Fibroblast of mammary gland (primary cell): ENCODE results near the gene IFIT1.
"Not testable (repeated sequence)": the region's sequence is repeated elsewhere in the genome, so short reads cannot be mapped to it uniquely, and the experiment has no call there.

ENCODE experiments used
- DNase-seq: peaks from one replicate; pipeline ENCODE4 v3.0.0-alpha.2; 2010; ENCODE audit warnings: low read depth
- H3K4me3 ChIP-seq: 2 replicates; pipeline ENCODE4 v1.5.1; 2011; ENCODE audit warnings: low read depth, mild to moderate bottlenecking, low read length, moderate library complexity; ENCODE audit not compliant: control insufficient read depth
- TF ChIP-seq, protein P1 (sequence below): conservative IDR thresholded peaks from 2 replicates; pipeline ENCODE4 v1.5.1; 2011; ENCODE audit warnings: low read depth, low read length, inconsistent platforms; ENCODE audit not compliant: control insufficient read depth, insufficient read depth

Gene IFIT1

DNA sequence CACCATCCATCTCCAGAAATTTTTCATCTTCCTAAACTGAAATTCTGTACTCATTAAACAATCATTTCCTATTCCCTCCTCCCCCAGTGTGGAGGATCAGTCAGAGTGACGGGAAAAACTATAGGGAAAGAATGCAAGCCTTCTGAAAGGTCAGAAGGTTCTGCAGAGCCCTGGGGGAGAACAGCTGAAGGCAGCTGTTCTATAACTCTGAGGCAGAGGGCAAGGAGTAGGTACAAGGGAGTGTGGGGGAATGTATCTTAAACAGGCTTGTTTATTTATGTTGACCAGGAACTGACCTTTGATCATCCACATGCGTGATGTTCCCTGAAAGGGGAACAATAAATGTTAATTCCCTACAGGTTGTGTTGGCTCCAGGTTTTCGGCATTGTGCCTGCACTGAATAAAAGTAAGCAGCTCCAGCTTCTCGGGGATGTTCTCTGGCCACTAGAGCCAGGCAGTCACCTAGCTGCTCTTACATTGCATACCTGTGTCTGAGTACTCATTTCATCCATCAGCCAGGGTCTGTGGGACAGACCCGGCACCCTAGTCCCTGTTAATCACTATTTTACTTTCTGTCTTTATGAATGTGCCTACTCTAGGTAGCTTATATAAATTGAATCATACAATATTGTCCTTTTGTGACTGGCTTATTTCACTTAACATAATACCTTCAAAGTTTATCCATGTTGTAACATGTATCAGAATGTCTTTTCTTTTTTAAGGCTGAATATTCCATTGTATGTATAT lies 5.8 kb downstream of the IFIT1 start:
- peak; percentile 11 for DNase-seq
- no peak overlapping the region for H3K4me3 ChIP-seq
- TF ChIP-seq, protein P1, sequence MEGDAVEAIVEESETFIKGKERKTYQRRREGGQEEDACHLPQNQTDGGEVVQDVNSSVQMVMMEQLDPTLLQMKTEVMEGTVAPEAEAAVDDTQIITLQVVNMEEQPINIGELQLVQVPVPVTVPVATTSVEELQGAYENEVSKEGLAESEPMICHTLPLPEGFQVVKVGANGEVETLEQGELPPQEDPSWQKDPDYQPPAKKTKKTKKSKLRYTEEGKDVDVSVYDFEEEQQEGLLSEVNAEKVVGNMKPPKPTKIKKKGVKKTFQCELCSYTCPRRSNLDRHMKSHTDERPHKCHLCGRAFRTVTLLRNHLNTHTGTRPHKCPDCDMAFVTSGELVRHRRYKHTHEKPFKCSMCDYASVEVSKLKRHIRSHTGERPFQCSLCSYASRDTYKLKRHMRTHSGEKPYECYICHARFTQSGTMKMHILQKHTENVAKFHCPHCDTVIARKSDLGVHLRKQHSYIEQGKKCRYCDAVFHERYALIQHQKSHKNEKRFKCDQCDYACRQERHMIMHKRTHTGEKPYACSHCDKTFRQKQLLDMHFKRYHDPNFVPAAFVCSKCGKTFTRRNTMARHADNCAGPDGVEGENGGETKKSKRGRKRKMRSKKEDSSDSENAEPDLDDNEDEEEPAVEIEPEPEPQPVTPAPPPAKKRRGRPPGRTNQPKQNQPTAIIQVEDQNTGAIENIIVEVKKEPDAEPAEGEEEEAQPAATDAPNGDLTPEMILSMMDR = no peak

DNA sequence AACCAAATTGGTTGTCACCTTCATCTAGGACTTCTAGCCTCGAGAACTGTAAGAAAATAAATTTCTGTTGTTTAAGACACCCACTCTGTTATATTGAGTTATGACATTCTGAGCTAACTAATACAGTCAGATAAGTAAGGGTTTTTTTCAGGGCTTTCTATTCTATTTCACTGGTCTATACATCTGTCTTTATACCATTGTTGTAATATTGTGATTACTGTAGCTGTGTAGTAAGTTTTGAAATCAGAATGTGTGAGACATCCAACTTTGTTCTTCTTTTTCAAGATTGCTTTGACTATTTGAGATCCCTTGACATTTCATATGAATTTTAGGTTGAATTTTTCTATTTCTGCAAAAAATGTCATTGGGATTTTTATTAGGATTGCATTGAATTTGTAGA lies 7.5 kb downstream of the IFIT1 start:
- DNase-seq = no peak
- TF ChIP-seq, protein P1 = no peak
- H3K4me3 ChIP-seq = no peak overlapping the region

DNA sequence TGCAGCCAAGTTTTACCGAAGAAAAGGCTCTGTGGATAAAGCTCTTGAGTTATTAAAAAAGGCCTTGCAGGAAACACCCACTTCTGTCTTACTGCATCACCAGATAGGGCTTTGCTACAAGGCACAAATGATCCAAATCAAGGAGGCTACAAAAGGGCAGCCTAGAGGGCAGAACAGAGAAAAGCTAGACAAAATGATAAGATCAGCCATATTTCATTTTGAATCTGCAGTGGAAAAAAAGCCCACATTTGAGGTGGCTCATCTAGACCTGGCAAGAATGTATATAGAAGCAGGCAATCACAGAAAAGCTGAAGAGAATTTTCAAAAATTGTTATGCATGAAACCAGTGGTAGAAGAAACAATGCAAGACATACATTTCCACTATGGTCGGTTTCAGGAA lies 10.6 kb downstream of the IFIT1 start:
- no peak overlapping the region for H3K4me3 ChIP-seq
- TF ChIP-seq, protein P1 = no peak
- no peak for DNase-seq

DNA sequence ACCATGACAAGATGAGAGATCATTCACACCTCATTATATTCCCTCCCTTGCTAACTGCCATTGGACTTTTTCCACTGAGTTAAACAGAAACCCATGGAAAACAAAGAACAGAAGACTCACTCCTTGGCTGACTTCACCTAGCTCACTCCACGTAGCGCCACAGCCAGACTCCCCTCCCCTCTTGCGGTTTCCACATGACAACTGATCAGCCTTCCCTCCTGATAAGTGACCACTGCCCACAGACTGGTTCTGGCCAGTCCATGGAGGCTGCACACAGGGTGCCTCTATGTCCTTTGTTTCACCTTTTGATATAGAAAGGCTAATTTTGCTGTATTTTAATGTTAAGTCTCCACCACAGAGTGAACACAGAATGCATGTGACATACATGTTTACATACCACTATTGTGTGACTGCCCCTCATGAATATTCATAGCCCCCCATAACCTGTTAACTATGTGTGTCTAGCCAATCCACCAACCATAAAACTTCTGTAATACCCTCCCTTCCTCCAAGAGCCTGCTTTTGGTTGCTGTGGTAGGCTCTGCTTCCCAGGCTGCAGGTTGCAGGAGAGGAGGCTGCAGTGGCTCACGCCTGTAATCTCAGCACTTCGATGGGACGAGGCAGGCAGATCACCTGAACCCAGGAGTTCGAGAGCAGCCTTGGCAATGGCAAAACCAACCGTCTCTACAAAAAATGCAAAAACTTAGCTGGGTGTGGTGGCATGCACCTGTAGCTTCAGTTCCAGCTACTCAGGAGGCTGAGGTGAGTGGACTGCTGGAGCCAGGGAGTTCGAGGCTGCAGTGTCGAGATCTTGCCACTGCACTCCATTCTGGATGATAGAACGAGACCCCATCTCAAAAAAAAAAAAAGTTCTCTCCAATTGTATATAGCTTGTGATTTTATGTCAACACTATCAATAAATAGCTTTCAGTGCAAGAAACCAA lies 12.0 kb downstream of the IFIT1 start:
- DNase-seq = no peak
- H3K4me3 ChIP-seq = no peak overlapping the region
- TF ChIP-seq, protein P1 = no peak

DNA sequence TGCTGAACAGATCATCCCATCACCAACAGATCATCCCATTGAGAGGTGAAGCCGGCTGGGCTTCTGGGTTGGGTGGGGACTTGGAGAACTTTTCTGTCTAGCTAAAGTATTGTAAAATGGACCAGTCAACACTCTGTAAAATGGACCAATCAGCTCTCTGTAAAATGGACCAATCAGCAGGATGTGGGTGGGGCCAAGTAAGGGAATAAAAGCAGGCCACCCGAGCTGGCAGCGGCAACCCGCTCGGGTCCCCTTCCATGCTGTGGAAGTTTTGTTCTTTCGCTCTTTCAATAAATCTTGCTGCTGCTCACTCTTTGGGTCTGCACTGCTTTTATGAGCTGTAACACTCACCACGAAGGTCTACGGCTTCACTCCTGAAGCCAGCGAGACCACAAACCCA lies 13.8 kb downstream of the IFIT1 start:
- not testable (repeated sequence) for DNase-seq, H3K4me3 ChIP-seq

DNA sequence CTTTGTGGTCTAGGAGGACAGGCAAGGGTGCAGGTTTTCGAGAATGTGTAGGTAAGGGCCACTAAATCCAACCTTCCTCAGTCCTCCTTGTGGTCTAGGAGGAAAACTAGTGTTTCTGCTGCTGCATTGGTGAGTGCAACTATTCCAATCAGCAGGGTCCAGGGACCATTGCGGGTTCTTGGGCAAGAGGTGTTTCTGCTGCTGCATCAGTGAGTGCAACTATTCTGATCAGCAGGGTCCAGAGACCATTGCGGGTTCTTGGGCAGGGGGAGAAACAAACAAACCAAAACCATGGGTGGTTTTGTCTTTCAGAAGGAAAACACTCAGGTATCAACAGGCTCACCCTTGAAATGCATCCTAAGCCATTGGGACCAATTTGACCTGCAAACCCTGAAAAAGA lies 15.4 kb downstream of the IFIT1 start:
- DNase-seq, H3K4me3 ChIP-seq: not testable (repeated sequence)

DNA sequence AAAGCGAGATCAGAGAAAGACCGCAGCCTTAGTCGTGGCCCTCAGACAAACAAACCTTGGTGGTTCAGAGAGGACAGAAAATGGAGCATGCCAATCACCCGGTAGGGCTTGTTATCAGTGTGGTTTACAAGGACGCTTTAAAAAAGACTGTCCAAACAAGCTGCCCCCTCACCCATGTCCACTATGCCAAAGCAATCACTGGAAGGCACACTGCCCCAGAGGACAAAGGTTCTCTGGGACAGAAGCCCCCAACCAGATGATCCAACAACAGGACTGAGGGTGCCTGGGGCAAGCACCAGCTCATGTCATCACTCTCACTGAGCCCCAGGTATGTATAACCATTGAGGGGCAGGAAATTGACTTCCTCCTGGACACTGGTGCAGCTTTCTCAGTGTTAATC lies 16.9 kb downstream of the IFIT1 start:
- not testable (repeated sequence) for H3K4me3 ChIP-seq, DNase-seq

DNA sequence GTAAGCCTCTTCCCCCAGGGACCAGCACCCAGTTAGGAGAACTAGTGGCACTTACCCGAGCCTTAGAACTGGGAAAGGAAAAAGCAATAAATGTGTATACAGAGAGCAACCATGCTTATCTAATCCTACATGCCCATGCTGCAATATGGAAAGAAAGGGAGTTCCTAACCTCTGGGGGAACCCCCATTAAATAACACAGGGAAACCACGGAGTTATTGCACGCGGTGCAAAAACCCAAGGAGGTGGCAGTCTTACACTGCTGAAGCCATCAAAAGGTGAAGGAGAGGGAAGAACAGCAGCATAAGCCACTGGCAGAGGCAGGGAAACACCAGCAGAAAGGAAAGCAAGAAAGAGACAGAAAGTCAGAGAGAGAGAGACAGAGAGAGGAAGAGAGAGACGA lies 18.1 kb downstream of the IFIT1 start:
- DNase-seq, H3K4me3 ChIP-seq: not testable (repeated sequence)

DNA sequence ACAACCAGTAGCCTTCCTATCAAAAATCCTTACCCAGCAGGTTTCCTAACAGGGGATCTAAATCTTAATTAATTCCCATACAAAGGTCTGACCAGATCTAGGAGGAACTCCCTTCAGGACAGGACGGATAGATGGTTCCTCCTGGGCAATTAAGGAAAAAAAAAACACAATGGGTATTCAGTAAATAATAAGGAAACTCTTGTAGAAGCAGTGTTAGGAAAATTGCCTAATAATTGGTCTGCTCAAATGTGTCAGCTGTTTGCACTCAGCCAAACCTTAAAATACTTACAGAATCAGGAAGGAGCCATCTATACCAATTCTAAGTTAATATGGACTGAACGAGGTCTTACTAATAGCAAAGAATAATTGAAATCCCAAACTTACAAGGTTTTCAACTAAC lies 18.7 kb downstream of the IFIT1 start:
- DNase-seq, H3K4me3 ChIP-seq: not testable (repeated sequence)

DNA sequence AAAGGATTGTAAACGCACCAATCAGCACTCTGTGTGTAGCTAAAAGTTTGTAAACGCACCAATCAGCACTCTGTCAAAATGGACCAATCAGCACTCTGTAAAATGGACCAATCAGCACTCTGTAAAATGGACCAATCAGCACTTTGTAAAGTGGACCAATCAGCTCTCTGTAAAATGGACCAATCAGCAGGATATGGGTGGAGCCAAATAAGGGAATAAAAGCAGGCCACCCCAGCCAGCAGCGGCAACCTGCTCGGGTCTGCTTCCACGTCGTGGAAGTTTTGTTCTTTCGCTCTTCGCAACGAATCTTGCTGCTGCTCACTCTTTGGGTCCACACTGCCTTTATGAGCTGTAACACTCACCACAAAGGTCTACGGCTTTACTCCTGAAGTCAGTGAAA lies 19.9 kb downstream of the IFIT1 start:
- not testable (repeated sequence) for DNase-seq, H3K4me3 ChIP-seq
